IPS-NIHi7 (cell line): ENCODE results near the gene NGFR.

Experiments
- DNase-seq: peaks from one replicate; pipeline ENCODE4 v3.0.0; 2012; ENCODE audit warnings: mixed read lengths; ENCODE audit errors: extremely low spot score

NGFR gene

DNA sequence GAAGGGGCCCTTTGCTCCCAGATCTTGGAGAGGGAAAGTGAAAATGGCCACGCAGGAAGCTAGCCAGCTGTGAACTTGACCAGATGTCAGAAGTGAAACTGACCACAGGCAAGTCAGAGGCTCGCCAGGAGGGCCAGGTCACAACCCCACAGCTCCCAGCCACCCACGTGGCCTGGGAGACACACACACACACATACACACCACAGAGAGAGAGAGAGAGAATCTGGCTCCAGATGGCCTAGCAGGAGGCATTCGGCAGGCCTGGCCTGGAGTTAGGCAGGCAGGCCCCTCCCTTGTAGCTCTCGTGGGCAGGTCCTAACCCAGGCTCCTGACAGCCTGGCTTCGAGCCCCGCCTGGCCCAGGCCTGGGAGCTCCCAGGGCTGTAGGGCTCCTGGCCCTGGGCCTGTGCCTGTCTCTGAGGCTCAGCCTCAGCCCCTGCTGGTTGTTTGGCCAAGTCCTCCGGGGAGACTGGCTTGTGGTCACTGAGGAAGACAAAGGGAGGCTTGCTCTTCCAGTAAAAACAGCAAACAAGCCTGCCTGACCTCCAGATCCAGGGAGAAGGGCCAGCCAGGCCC lies 20.2 kb downstream of the NGFR start:
- peak; percentile 91 for DNase-seq

DNA sequence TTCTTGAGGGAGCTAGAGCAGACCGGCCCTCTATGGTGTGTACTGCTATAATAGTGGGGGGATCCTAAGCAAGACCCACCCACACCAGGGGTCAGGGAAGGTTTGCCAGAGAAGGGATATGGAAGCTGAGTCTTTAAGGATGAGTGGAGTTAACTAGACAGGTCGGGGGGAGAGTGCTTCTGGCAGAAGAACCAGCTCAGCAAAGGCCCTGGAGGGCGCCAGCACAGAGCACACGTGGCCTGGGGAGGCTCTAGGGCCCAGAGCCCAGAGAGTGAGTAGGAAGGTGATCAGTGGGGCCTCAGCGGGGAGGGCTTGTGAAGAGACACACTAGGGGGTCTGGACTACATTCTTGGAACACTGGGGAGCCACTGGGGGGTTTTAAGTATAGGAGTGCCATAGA lies 21.1 kb downstream of the NGFR start:
- no peak for DNase-seq

DNA sequence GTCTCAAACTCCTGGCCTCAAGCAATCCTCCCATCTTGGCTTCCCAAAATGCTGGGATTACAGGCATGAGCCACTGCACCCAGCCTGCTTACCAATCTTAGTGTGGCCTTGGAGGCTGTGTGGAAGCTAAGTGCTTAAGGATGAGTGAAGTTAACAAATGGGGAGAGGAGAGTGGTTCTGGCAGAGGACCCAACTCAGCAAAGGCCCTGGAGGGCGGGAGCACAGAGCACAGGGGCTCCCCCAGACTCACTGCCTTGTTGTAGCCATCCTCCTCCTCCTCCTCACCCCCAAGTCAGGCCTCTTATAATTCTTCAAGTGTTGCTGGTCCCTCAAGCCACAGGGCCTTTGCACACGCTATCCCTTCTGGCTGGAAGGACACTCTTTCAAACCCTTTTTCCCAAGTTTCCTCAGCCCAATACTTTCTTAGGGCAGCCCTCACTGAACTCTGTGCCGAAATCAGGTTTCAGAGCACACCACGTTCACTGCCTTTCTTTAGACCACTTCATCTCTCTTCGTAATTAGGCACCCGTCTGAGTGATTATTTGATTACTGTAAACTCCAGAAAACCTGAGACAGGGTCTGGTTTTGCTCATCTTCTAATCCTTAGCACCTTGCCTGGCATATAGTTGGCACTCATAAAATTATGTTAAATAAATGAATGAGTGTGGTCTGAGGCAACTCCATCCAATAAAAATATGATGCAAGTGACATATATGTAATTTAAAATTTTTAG lies 23.4 kb downstream of the NGFR start:
- DNase-seq = no peak

DNA sequence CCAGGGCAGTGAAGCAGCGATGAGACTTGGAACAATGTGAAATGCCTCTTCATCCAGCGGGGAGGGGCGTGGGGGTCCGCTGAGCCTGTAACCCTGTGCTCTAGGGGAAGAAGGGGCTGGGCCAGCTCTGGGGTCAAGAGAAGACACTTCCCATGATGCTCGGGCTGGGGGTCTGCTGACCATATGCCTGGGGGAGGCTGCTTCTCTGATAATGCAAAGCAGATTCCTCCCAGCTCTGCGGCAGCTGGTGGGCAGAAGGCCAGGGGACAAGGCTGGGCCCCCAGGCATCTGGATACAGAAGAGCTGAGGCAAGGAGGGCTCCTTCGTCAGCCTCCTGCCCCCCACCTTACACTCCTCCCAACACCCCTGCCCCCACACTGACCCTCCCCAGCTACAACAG lies 24.7 kb downstream of the NGFR start:
- no peak for DNase-seq

DNA sequence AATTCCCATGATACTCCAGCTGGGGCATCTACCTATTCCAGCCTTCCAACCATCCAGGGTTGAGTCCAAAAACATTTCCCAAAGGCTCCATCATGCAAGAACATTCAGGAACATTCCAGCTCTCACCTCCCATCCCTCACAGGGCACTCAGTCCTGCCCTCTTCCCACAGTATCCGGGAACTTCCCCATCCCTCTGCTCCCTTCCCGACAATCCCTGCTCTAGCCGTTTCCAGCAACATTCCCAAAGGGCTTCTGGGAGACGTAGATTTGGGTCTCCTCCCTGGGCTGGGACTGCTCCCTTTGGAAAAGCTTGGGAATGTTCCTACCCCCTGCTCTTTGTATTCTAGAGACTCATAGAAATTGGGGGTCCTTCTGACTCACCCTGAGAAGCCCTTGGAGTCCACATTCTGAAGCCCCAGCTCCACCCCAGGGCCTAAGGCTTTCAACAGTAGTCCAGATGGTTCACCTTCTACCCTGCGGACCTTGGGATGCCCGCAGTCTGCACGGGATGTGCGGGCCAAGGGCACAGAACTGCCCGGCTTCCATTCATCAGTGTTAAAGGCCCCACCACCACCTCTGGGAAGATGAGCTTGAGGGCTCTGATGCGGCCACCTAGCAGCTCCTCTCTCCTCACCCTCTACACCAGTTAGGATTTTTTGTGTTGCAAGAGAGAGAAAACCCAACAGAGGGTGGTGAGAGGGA lies 25.4 kb downstream of the NGFR start:
- DNase-seq = no peak

DNA sequence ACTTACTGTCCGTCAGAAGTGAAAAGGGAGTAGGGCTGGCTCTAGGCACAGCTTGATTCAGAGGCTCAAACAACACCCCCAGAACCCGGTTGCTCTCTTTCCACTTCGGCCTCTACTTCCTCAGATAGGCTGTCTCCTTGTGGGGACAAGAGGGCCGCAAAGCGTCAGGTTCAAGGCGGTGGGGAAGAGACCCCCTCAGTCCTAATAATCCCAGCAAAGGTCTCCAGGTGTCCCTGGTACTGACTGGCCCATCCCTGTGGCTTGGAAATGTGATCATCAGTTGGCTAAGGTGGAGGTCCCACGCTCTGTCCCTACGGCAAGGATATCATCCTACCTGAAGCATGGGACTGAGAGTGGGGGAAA lies 26.0 kb downstream of the NGFR start:
- DNase-seq = no peak

DNA sequence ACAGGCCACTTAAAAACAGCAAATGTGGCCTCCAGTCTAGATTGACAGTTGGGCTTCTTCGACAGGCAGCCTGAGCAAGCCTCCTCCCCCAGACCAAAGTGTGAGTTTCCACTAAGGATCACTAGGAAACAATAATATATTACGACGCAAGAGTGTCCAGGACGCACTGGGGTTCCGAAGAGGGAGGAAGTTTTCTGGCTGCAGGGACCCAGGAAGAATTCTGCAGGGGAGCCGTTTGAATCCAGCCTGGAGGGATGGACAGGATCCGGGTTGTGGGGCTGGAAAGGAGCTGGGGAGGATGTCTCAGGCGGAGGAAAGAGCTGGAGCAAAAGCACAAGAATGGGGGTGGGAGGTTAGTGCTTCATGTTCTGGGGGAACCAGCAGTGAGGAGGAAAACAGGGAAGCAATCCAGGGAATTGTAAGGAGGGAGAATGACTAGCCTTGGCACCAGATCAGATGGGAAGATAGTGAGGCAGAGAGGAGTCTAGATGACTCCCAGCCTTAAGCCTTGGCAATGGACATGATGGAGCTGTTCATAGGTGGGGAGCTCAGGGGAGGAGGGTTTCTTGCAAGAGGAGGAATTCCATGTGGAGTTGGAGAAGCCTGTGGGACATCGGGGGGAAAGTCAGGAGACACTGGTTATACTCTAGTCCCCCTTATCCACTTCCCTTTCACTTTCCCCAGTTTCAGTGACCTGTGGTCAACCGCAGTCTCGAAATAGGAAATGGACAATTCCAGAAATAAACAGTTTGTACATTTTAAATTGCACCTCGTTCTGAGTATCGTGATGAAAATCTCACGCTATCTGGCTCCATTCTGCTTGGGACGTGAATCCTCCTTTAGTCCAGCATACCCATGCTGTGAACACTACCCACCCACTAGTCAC lies 26.6 kb downstream of the NGFR start:
- no peak for DNase-seq

DNA sequence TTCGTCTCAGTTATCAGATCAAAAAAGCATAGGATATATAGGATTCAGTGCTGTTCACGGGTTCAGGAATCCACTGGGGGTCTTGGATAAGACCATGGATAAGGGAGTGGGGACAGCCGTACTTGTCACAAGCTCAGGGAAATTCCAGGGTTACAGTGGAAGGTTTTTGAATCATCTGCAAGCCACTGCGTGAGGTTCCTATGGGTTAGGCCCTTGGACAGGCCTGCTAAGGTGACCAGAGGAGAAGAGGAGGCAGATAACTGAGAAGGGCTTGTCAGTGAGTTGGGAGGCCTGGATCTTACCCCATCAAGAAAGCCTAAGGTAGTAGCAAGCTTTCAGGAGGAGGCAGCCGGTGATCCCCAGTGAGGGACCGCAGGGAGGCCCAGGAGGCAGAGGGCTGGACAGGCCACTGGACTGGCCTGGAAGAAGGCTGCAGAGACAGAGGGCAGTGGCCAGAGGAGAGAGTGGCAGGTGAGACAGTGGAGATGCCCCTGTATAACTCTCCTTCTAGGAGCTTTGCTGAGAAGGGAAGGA lies 27.3 kb downstream of the NGFR start:
- no peak for DNase-seq

DNA sequence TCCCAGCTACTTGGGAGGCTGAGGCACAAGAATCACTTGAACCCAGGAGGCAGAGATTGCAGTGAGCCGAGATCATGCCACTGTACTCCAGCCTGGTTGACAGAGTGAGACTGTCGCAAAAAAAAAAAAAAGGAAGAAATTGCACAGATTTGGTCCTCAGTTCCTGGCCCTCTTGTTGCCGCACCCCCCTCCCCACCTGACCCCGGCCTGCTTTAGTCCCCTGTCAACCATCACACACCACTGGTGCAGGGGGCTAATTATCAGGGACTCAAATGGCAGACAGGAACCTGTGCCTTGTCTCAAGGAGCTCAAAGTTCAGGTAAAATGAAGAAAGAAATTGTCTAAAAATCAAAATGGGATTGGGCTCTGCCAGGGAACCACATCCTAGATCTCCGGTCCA lies 28.1 kb downstream of the NGFR start:
- no peak for DNase-seq

DNA sequence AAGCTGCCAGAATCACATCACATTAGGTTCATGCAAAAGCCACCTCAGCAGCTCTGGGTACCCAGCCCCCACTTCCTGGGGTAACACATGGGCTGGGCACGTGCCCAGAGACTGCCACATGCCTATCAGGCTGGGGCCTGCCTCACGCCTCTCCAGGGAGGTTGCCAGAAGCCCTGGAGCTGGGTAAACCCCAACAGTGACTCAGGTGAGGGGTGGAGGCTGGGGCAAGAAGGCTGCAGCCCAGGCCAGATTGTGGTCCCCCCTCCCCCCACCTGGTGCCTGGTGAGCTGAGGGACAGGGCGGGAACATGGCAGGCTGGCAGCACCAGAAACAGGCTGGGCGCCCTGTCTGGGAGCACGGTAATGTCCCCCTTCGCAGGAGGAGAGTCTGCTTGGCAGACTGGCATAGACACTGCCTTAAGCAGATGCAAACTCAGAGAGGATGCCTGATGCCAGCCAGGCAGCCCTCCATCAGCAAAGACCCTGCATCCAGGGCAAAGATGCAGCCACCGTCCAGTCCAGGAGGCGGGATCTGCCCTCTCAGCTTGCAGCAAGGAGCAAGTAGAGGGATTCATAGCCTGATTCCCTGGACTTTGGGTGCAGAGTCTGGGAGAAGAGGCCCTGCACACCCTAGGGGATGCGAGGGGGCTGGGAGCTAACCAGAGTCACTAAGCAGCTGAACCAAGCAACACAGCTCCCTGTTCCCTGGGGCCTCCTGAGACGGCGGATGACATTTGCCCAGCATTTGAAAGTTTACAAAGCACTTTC lies 28.8 kb downstream of the NGFR start:
- DNase-seq = no peak

DNA sequence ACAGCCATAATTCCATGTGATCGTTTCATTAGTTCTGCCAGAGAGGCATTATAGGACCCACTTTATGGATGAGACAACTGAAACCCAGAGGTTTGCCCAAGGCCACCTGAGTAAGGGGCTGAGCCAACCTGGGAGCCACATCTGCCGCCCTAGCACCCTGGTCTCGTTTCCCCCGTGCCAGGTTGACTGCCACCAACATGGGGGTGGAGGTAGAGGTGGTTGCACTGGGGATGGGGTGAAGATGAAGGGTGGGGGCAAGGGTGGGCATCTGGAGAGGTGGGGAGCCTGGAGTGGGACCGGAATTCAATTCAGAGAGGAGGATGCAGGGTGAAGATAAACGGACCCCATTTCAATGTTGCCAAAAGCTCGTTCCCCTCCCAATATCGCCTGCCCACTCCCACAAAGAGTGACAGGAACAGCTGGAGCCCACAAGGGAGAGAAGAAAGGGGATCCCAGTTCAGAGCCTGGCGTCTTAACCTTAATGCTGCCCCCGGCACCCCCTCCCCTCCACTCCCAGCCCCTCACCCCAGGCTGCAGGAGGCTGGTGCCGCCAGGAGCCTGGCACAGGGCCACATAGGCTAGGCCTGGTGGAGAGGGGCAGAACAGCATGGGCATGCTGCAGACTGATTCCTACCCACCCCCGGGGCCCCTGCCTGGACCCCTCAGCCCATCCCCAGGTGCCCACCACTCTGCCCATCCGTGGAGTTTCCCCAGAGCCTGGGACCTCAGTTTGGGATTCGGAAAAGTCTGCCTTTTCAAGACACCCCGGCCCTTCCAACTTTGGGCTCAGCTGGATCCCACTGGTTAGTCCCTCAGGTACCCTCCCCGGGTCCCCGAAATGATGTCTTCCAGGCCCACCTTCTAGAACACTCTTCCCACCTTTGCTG lies 29.6 kb downstream of the NGFR start:
- no peak for DNase-seq

DNA sequence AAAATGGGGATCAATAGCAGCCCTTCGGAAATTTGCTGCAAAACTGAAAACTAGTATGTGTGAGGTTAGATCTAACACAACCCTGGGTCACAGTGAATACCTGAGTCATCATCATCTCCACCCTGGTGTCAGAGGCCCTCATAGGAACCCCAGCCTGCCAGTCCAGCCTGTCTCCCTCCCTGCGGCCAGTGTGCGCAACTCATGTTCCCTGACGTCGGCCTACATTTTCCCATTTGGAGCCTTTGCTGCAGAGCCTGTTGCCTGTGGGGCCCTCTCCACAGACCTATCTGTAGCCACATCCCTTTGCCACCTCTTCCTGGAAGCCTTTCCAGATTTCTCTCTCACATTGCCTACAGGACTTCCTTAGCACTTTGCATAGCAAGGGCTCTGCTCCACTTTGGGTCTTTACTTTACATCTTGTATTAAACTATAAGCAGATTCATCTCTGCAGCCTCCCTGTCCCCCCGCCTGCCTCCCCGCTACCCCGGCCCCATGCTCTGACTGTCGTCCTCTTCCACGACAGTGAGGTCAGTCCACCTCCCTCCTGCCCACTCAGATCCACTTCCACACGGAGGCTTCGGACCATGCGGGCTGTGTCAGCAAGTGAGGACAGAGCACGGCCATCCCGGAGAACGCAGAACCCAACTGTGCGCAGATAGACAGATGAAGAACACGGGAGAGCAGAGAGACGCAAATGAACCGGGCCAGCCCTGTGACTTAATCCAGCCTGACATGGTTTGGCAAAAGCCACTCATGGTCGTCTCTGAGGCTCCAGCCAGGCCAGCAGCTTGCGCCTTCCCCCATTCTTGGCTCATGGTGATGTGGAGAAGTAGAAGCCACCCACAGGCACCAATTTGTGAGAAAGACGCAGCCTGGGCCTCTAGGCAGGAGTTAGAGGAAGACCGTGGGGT lies 31.0 kb downstream of the NGFR start:
- no peak for DNase-seq

DNA sequence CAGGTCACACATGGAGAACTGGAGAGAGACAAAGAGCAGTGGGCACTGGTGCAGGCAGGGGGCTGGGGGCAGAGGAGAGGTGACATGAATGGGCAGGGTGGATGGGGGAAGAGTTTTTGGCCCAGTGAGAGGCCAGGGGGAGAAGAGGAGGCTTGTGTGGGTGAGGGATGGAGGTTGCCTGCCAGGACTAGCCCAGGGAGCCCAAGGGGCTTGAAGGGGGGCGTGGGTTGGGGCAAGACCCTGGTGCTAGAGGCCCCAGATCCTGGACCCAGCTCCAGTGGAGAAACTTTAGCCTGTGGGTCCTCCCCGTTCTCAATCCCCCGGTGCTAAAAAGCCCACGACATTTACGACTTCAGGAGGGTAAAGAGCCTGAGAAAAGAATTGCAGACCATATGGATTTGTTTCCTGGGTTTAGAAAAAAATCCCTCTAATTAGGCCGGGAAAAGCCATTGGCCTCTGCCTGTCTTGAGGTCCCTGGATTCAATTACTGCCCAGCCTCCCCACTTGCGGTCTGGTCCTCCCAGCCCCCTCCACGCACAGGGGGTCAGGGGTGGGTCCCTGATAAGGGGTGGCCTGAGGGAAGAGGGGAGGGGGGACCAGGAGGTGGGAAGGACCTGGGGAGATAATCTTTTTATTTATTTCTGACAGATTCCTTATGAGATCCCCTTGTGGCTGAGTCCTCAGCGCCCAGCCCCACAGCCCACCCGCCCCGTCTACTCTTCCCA lies 33.0 kb downstream of the NGFR start:
- DNase-seq = no peak

DNA sequence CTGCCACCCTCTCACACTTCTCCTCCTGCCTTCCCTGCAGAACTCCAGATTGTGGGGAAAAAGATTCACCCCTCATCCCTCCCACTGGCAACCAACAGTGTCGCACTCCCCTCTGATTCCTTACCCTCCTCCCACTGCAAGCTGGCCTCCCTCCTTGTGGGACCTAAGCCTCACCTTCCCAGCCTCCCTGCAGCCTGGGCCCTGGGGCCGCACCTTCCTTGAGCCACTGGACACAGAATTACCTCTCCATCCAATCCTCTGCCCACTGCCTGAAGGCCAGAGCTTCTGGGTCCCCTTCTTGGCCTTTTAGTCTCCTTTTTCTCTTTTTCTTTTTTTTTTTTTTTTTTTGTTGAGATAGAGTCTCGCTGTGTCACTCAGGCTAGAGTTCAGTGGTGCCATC lies 33.9 kb downstream of the NGFR start:
- no peak for DNase-seq

DNA sequence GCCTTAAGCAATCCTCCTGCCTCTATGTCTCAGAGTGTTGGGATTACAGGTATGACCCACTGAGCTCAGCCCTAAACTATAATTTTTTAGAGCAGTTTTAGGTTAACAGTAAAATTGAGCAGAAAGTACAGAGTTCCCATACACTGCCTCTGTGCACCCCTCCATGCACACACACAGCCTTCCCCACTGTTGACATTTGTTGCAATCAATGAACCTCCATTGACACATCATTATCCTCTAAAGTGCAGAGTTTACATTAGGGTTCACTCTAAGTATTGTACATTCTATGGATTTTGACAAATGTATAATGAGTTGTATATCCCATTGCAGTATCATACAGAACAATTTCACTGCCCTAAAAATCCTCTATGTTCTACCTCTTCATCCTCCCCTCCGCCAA lies 35.0 kb downstream of the NGFR start:
- DNase-seq = no peak

DNA sequence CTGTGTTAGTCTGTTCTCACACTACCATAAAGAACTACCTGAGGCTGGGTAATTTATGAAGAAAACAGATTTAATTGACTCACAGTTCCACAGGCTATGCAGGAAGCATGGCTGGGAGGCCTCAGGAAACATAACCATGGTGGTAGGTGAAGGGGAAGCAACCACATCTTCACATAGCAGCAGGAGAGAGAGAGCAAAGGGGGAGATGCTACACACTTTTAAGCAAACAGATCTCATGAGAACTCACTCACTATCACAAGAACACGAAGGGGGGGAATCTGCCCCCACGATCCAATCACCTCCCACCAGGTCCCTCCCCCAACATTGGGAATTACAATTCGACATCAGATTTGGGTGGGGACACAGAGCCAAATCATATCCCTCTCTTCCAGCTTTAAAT lies 48.8 kb downstream of the NGFR start:
- DNase-seq = no peak

DNA sequence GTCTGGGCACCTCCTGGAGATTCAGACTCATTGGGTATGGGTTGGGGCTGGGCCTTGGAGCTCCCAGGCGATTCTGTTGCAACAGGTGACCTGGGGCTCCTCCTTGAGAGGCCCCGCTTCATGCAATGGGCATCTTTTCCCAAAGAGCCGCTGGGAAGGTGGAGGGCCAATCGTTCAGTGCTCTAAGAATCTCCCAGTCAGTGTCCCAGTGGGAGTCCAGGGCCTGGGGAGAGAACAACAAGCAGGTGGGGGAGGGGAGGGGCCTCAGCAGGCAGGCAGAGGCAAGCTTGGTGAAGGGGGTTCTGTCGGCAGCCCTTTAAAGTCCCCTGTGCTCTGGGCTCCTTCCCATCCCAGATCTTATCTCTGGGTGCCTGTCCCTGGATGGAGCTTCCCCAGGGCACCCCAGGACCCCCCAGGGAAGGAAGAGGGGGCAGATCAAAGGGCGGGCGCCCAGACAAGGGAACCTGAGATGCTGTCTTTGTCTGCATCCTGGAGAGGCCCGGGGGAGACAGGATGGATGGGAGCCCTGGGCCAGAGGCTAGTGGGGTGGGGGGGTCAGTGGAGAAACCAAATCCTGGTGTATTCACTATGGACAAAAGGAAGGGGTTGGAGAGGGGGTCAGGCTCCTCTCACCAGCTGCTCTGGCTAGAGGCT lies 50.0 kb downstream of the NGFR start:
- DNase-seq = peak; percentile 11
